NCI-H82 (cell line): ENCODE measurements around the gene DXO.

Source experiments
- DNase-seq: peaks from one replicate; lab custom pipeline; 2025; lab: John Stamatoyannopoulos, UW

The DXO gene

DNA sequence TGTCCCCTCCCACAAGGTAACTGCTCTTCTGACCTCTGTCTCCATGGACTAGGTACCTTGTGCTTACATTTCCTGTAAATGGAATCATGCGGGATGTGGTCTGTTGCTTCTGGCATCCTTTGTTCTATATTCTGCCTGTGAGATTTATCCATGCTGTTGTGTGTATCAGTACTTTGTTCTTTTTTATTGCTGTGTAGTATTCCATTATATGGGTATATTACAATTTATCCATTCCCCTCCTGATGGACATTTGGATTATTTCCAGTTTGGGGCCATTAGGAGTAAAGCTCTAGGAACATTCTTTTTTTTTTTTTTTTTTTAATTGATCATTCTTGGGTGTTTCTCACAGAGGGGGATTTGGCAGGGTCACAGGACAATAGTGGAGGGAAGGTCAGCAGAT lies 41.0 kb downstream of the DXO start:
- no peak for DNase-seq

DNA sequence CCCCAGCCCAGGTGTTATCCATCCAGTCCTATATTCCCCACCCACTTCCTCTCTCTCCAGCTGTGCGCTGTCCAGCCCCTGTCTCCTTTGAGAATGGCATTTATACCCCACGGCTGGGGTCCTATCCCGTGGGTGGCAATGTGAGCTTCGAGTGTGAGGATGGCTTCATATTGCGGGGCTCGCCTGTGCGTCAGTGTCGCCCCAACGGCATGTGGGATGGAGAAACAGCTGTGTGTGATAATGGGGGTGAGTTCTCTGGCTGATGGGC lies 43.3 kb downstream of the DXO start:
- no peak for DNase-seq

- no peak for DNase-seq
Observed at GRCh38 chr6:31927863-31928671, 43.9 kb downstream of the DXO start.

DNA sequence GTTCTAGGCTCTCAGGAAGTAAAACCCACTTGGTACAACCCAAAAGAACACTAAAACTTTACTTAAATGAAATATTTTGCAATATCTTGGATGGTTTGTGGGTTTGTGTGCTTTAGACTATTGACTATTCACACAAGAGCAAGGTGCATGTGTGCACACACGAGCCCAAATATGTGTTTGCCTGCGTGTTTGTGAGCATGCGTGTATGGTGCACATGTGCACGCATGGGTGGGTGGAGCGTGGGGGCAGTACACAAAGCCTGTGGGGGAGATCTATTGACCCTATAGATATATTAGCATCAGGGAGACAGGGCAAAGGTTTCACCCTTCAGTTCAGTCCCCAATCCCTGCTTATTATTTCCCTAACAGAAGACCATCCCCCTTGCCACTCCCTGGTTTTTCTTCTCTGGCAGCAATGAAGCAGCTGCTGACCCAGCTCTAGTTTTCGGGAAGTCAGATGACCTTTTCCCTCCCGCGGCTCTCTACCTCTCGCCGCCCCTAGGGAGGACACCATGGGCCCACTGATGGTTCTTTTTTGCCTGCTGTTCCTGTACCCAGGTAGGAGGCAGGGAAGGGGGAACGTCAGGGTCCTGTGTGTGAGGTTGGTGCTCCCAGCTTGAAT lies 44.6 kb downstream of the DXO start, which contains the start of gene C2:
C2 (plus strand) TSS at position 476 of the 621 bp plus-strand sequence; CDS start at position 512, 36 bp downstream.
- DNase-seq, result no peak

DNA sequence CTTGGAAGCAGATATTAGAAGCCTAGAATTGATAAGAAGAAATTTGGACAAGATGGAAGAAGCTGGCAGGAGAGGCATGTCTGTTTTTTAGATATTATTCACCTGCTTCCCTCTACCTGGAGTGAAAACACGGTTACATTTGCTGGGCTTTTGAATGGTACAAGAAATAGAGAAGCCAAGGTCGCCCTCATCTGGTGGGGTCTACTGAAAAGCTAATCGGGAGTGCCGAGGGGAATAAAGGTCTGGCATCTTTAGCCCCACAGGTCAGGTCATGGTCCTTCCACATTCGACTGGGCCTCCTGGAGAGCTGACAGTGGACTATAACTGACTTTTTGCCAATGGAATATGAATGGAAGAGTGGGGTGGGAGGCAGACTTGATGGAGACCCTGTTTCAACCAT lies 49.0 kb downstream of the DXO start:
- DNase-seq, result peak; percentile 61

DNA sequence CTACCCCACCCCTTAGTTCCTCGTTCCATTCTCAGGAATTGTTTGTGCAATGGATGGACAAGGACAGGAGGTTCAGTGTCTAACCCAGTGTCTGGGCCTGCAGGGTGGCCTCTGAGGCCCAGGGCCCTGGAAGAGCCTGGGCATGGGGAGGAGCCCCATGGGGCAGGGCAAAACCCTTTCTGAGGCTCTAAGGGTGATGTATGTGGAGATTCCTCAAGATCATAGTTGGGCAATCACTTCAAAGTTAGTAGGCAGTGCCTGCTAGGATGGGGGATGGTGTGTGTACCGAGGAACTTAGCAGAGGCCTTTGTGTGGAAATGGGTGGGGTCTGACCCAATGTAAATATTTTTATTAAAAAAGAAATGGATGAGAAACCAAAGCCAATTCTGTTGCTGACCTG lies 51.1 kb downstream of the DXO start:
- no peak for DNase-seq
